DOHH2 (cell line): Measurements from ENCODE around the gene CEACAM19.

Source experiments
- H3F3A ChIP-seq: fragments of 200-600 bp; sonication (generic), shearing (Covaris generic); 2 replicates; pipeline ENCODE4 v1.6.0; 2016; ENCODE audit warnings: antibody characterized with exemption, mild to moderate bottlenecking; ENCODE audit not compliant: control insufficient read depth, insufficient read depth
- H3K27ac ChIP-seq: fragments of 200-600 bp; sonication (generic); 2 replicates; pipeline ENCODE4 v1.5.1; 2014; ENCODE audit warnings: low read depth, mild to moderate bottlenecking, low read length, moderate library complexity
- H3K27me3 ChIP-seq: fragments of 200-600 bp; sonication (generic); 2 replicates; pipeline ENCODE4 v1.6.1; 2014; ENCODE audit warnings: mild to moderate bottlenecking, low read length, mixed read lengths; ENCODE audit not compliant: control insufficient read depth
- H3K36me3 ChIP-seq: fragments of 200-600 bp; sonication (generic); 2 replicates; pipeline ENCODE4 v1.6.1; 2014; ENCODE audit warnings: mild to moderate bottlenecking, low read length, moderate library complexity, mixed read lengths; ENCODE audit not compliant: control insufficient read depth
- H3K4me1 ChIP-seq: fragments of 200-600 bp; sonication (generic); 2 replicates; pipeline ENCODE4 v1.6.1; 2014; ENCODE audit warnings: mild to moderate bottlenecking, low read length, mixed read lengths; ENCODE audit not compliant: control insufficient read depth
- H3K4me2 ChIP-seq: fragments of 200-600 bp; sonication (generic); 2 replicates; pipeline ENCODE4 v1.6.0; 2014; ENCODE audit warnings: mild to moderate bottlenecking, low read length, moderate library complexity
- H3K4me3 ChIP-seq: fragments of 200-600 bp; sonication (generic); 2 replicates; pipeline ENCODE4 v1.5.1; 2014; ENCODE audit warnings: mild to moderate bottlenecking, low read length, mixed read lengths
- H3K79me2 ChIP-seq: fragments of 200-600 bp; sonication (generic); 2 replicates; pipeline ENCODE4 v1.6.1; 2014; ENCODE audit warnings: mild to moderate bottlenecking, low read length, mixed read lengths; ENCODE audit not compliant: control insufficient read depth
- H3K9me2 ChIP-seq: fragments of 200-600 bp; sonication (generic); replicated peaks from 2 replicates; pipeline ENCODE4 v1.6.1; 2014; ENCODE audit warnings: mild to moderate bottlenecking, low read length, mixed read lengths; ENCODE audit not compliant: control insufficient read depth
- H3K9me3 ChIP-seq: fragments of 200-600 bp; sonication (generic); 2 replicates; pipeline ENCODE4 v1.6.1; 2014; ENCODE audit warnings: antibody characterized with exemption, low read length, mixed read lengths; ENCODE audit not compliant: control insufficient read depth, insufficient read depth
- H4K20me1 ChIP-seq: fragments of 200-600 bp; sonication (generic); 2 replicates; pipeline ENCODE4 v1.6.0; 2014; ENCODE audit warnings: low read depth, mild to moderate bottlenecking, antibody characterized with exemption, low read length, moderate library complexity; ENCODE audit not compliant: control insufficient read depth, insufficient read depth
- CTCF ChIP-seq: fragments of 200-600 bp; sonication (generic); IDR thresholded peaks from one replicate; pipeline ENCODE4 v1.5.1; 2014; ENCODE audit warnings: antibody characterized with exemption, mild to moderate bottlenecking, low read depth, low read length; ENCODE audit not compliant: poor library complexity, severe bottlenecking
- EZH2phosphoT487 ChIP-seq: fragments of 200-600 bp; sonication (generic); IDR thresholded peaks from 2 replicates; pipeline ENCODE4 v1.6.1; 2017; ENCODE audit warnings: borderline replicate concordance, mild to moderate bottlenecking, antibody characterized with exemption, low read length, moderate library complexity, mixed read lengths

The CEACAM19 gene

GRCh38 chr19:44647144-44647543 is 24.1 kb upstream of the CEACAM19 start:
- no peaks in the 10 kb centered on the region for H3K27me3 ChIP-seq
- H3F3A ChIP-seq = no peaks in the 10 kb centered on the region
- H3K9me3 ChIP-seq = no peaks in the 10 kb centered on the region
- no peaks in the 10 kb centered on the region for H3K36me3 ChIP-seq
- no peaks in the 10 kb centered on the region for H3K79me2 ChIP-seq
- H3K27ac ChIP-seq = no peak overlapping the region
- no peaks in the 10 kb centered on the region for H3K4me1 ChIP-seq
- no peaks in the 10 kb centered on the region for H3K9me2 ChIP-seq
- H3K4me3 ChIP-seq = no peak overlapping the region
- no peak overlapping the region for H3K4me2 ChIP-seq
- TF ChIP-seq CTCF (no peak), EZH2phosphoT487 (no peak)
- no peaks in the 10 kb centered on the region for H4K20me1 ChIP-seq

- Histone ChIP-seq H3K9me3 (no peaks in the 10 kb centered on the region), H3K27me3 (no peaks in the 10 kb centered on the region), H3K9me2 (no peaks in the 10 kb centered on the region), H3K4me3 (no peak overlapping the region), H3K79me2 (no peaks in the 10 kb centered on the region), H3K36me3 (no peaks in the 10 kb centered on the region), H3K27ac (no peak overlapping the region), H3K4me1 (no peaks in the 10 kb centered on the region), H3F3A (no peaks in the 10 kb centered on the region), H4K20me1 (no peaks in the 10 kb centered on the region), H3K4me2 (no peak overlapping the region)
- no peak for TF ChIP-seq CTCF
- no peak for TF ChIP-seq EZH2phosphoT487
Measured at GRCh38 chr19:44648631-44649251, 22.5 kb upstream of the CEACAM19 start.

GRCh38 chr19:44649578-44650145 is 21.6 kb upstream of the CEACAM19 start:
- H3F3A ChIP-seq = no peaks in the 10 kb centered on the region
- H3K79me2 ChIP-seq = no peaks in the 10 kb centered on the region

More at GRCh38 chr19:44649578-44650145, 21.6 kb upstream of the CEACAM19 start:
- no peak overlapping the region for H3K4me3 ChIP-seq
- no peak overlapping the region for H3K27ac ChIP-seq
- H4K20me1 ChIP-seq = no peaks in the 10 kb centered on the region
- TF ChIP-seq CTCF (no peak), EZH2phosphoT487 (no peak)
- H3K27me3 ChIP-seq = no peaks in the 10 kb centered on the region
- H3K4me1 ChIP-seq = peaks cover 2% of the 10 kb centered on the region; the same call in 1 of the 2 replicates
- H3K9me3 ChIP-seq = no peaks in the 10 kb centered on the region
- no peaks in the 10 kb centered on the region for H3K36me3 ChIP-seq
- no peaks in the 10 kb centered on the region for H3K9me2 ChIP-seq
- no peak overlapping the region for H3K4me2 ChIP-seq
